Myocyte (in vitro differentiated cells): ENCODE data around the gene CIRBP. TPM values are rescaled to one million over a fixed set of nuclear protein-coding genes. Genes with fewer than 3 reads are reported as not detected.

Experiments used
- DNase-seq: peaks from one replicate; pipeline ENCODE4 v3.0.0-alpha.2; 2012; ENCODE audit warnings: low read depth
- total RNA-seq: library from RNA; depleted of rRNA; stranded (reverse); fragments of >200 nt; gene quantifications from 2 replicates; pipeline ENCODE4 v1.2.3, GENCODE V29; 2014

Gene CIRBP
- total RNA-seq, 1 donor from 2014 or later, result 497 TPM

DNA sequence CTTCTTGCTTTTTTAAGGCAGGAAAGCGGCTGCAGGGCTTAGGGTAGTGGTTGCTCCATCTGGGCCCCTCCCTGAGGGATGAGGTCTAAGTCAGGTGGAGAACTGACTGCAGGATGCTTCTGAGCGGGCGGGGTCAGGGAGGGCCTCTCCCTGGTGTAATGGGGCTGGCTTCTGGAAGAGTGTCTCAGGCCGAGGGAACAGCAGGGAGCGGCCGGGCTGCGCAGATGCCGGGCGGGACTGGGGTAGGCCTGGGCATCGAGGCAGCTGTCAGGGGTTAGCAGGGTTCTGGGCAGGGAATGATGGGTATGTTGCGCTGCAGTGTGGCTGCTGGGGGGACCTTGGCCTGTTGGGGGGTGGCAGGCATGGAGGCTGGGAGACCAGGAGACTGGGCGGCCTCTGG is 8.9 kb downstream of the CIRBP start:
- no peak for DNase-seq

DNA sequence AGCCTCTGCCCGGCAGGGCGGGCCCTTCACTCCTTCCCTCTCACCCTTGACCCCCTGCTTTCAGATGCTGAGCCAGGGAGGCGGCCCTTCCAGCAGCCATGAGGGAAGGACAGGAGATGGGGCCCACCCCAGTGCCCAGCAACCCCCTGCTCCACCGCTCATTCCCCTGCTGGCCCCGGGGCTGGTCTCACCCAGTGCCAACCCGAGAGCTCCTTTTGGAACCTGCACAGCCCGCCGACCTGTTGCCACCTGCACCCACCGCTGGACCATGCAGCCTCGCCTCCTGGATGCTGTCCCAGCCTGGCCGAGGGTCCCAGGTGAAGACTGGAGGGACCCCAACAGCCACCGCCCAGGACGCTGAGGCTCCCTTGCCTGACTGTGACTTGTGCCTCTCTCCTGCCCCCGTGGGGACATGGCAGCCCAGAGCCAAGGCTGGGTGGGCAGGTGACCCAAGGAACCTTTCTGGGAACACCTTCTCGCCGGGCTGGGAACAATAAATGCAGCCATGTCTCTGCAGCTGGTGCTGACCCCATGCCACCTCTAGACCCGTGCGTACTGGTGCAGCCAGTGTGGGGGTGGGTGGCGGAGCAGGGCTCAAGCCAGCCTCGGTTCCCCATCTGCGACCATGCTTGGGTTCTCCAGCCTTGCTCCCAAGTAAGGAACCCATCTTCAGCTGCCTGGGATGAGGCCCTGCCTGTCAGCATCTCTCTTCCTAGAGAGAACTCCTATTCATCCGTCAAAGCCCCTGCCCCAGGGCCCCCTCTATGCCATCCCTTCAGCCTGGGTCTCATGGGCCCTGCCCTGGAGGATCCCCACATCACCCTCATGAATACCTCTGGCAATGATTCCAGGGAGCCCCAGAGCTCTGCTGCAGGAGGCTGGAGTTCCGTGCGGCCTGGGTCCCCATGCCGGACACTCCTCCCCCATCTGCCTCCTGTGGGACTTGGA is 9.9 kb downstream of the CIRBP start:
- no peak for DNase-seq

DNA sequence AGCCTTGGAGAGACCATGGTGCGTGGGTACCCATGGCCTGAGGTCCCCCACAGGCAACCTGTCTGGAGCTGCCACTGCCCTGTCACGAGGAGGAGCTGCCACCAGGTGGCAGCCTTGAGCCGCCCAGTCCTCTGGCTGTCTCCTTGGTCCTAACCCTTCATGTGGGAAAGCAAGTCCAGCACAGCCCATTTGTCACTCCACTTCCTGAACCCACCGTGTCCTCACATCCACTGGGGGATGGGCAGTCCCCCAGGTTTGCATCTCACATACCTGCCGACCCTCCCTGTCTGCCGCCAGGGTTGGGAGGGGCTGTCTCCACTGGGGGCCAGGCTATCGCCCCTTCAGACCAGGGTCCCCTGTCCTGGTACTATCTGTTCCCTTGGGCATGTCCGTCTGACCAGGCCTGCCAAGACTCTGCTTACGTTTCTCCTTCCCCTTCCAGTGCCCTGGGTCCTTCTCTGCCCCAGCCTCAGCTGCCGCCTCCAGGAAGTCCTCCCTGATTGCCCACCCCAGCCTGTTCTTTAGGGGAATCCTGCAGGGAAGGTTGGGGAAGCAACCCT is 10.7 kb downstream of the CIRBP start:
- DNase-seq, result peak; percentile 81

DNA sequence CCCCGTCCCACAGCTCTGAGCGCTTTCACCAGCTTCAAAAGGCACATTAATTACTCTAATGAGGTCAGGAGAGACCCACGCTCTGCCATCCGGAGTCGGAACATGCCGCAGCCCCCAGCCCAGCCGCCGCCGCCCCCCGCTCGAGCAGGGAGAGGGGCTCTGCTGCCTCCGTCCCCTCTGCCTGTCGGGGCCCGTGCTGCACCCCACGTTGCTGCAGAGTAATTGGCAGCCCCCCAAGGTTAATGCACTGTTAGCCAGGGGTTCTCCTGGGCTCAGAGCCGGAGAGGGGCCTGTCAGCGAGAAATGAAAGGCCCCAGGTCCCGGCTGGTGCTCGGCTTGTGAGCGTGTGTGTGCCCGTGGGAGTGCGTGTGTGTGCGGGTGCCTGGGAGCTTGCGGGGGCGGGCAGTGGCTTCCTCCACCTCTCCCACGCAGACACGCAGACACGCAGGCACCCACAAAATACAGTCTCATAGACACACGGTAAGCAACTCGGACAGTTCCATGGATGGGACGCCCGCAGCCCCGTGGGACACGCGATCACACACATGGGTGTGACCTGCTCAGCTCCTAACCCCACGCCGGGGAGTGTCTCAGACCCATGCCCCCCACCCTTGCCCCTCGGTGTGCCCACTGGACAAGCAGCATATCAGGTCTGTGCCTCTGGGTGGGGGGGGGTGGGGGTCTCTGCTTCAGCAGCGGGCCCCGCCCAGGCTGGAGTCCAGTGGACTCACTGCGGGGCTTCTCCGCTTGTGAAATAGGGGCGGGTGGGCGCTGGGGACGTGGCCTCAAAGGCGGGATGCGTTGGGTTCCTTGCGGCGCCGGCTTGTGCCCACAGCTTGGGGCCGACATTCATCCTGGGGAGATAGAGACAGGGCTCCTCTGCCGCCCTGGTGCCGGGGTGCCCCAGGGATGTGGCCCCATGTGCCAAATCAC is 11.8 kb downstream of the CIRBP start:
- no peak for DNase-seq

DNA sequence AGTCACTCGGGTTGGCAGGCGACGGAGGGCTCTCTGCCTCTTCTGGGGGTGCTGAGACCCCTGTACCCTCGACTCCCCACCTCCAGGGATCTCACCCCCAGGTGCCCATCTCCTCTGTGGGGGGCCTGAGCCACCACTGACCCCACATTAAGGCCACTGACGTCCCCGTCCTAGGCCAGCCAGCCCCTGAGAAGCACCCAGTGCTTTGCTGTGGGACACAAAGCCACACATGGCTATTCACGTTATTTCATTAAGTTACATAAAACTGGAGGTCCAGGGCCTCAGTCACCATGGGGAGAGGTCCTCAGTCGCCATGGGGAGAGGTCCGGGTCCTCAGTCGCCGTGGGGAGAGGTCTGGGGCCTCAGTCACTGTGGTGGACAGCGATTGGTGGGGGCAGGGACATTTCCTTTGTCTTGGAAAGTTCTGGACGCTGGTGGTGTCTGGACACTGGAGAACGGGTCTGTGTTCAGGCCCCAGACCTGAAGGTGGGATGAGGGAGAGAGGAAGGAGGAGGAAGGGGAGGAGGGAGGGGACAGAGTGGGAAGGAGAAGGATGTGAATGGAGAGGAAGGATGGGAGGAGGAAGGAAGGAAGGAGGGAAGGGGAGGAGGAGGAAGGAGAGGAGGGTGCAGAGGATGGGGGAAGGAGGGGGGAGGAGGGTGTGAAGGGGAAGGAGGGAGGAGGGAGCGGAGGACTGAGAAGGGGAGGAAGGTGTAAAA is 12.6 kb downstream of the CIRBP start:
- no peak for DNase-seq

DNA sequence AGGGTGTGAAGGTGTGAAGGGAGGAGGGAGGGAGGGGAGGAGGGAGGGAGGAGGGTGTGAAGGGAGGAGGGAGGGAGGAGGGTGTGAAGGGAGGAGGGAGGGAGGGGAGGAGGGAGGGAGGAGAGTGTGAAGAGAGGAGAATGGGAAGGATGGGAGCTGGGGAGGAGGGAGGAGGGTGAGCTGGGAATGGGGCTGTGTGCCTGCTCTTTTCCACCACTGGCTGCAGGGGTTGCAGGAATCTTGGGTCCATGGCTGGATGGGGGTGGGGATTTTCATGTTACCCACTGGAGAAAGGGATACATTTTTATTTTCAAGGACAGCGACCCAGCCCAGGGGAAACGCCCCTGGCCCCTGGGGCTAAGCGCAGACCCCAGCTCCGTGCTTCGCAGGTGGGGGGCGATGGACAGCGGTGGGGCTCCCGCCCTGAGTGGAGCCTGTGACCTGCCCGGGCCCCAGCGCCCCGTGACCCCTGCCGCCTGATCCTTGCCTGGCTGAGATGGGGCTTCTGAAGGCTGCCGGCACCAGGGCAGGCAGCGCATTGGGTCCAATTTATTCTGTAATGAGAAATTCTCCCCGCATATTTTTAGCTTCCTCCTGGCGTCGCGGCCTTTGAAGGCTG is 13.6 kb downstream of the CIRBP start:
- no peak for DNase-seq

DNA sequence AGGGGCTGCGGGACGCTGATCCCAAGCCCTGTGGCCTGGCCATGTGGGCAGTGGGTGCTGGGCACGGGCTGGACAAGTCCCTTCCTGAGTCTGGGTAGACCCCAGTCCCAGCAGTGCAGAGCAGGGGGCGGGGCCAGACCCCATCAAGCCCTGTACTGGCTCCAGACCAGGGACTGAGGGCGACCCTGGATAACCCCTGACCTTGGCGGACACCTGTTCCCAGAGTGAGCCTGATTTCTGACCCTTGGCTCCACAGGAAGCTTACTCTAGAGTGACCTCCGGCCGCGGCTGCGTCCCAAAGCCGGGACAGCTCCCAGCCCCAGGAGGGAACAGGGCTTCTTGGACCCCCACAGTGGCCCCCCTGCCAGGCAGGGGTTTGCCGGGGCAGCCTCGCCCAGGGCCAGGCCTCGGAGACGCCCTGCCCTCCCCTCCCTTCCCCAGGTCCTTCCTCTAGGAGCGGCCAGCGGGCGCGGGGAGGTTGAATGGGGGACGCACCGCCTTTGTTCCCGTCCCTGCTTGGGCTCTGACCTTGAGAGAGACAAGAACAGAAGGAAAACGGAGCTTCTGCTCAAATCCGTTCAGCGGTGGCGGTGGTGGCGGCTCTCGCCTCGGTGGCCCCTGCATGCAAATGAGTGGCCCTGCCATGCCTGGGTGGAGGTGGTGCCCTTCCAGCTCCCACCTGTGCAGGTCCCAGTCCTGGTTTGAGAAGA is 14.2 kb downstream of the CIRBP start:
- DNase-seq, result no peak

DNA sequence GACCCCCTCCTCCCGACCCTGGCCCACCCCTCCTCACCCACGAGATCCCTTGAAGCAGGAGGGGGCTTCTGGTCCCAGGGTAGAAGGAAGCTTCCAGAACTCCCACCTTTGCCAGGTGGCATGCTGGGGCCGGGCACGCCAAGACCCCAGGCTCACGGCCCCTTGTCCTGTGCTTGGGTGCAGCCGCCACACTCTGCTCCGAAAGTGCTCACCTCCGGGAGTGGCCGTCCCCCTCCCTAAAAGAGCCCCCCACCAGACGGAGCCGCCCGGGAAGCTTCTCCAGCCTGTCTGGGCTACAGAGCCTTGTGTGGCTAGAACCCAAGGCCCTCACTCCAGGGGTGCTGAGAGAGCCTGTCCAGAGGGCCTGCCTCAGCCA is 14.8 kb downstream of the CIRBP start:
- no peak for DNase-seq

DNA sequence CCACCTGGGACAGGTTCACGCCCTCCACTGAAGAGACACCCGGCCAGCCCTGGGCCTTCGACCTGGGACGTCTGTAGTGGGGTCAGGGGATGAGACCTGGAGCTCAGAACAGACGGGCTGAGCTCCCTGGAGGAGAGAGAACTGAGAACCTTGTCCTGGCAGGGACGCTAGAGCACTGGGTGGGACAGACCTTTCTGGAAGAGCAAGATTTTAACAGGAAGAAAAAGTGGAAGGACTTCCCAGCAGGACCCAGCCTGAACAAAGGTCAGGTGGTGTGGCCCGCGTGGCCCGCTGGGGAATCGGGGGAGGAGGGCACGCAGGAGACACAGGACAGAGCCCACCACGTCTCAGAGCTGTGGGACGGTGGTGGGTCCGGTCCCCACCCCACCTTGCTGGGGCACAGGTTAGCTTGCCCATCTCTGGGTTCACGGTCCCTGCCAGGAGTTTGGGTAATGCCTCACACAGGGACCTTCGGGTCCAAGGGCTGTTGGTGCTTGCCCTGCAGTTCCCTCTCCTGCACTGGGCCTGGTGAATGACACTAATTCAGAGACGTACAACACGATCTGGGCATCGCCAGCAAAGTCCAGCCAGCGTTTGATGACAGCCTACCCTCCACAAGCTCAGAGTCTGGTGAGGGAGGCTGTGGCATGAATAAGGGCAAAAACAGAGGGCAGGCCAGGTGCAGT is 15.3 kb downstream of the CIRBP start:
- DNase-seq, result no peak

DNA sequence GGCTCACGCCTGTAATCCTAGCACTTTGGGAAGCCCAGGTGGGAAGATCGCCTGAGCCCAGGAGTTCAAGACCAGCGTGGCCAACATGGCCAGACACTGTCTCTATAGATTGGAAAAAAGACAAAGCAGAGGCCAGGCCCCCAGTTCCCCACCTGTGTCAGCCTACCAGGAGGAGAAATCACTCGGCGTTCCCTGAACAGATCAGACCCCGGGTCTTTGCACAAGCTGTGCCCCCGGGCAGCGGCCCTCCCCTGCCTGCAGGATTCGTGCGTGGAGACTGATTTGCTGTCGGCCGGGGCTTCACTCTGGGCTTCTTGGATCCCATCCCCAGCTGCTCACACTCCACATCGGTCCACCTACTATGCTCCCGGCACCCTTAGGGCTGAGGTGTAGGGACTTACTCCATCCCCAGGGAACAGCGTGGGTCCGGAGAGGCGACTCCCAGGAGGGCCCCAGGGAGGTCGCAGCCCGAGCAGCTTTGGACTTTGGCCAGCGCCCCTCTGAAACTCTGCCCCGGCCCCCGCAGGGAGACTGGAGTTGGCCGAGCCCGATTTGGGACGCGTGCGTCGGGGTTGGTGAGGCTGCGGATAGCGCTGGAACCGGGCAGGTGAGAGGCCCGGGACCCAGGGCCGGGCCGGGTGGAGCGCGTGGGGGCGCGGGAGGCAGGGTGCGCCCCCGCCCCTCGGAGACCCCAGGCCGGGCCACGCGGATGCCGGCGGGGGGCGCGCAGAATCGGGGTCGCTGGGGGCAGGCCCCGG is 16.0 kb downstream of the CIRBP start:
- DNase-seq, result no peak

DNA sequence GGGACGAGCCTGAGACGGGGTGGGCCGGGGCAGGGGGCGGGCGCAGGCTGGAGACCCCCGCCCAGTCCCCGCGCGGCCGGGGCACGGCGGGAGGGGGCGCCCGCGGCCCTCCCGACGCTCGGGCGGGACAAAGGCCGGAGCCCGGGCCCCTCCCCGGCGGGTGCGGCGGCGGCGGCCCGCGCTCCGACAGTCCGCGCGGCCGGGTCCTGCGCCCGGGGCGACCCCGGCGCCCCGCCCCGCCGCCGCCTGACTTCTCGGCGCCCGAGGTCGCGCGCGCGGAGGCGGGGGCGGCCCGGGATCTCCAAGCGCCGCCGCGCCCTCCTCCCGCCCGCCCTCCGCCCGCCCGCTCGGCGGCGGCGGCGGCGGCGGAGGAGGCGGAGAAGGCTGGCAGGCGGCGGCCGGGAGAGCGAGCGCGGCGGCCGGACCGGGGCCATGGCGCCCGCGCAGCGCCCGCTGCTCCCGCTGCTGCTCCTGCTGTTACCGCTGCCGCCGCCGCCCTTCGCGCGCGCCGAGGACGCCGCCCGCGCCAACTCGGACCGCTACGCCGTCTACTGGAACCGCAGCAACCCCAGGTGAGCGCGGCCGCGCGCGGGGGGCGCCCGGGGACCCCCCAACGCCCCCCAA is 16.7 kb downstream of the CIRBP start, which contains the start of gene EFNA2:
TSS of gene EFNA2 (plus strand) at position 137 of the 624 bp plus-strand sequence. CDS start at position 433, 296 bp downstream.
- no peak for DNase-seq

DNA sequence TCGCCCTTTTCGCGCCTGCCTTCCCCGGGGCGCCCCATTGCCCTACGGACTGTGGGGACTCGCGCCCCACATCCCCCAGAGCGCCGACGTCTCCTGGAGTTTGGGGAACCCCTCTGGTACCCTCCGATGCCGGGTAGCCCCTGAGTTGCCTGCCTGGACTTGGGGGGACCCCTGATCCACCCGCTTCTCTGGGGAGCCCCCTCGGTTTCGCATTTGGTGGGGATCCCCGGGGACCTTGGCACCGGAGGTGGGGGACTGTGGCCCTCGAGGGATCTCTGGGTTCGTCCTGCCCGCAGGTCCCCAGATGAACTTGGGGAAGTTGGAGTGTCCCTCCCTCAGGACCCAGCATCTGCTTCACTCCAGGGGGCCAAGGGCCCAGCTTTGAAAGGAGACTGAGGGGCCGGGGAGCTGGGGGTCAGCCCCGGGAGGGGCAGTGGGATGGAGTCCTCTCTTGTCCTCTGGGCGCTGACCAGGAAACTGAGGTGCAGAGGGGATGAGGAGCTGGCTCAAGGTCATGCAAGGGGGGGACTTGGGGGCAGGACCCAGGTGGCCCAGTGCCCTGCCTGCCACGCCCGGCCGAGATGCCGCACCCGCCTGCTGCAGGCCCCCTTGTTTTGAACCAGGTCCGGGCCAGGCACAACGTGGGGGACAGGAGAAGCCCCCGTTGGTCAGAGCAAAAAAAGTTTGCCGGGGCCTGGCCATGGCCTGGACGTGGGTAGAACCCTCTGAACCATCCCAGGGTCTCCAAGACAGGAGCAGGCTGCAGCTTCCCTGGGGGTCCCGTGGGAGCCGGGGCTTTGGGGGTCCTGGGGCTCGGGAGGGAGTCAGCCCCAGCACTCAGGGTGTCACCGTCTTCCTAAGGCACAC is 17.6 kb downstream of the CIRBP start:
- no peak for DNase-seq

DNA sequence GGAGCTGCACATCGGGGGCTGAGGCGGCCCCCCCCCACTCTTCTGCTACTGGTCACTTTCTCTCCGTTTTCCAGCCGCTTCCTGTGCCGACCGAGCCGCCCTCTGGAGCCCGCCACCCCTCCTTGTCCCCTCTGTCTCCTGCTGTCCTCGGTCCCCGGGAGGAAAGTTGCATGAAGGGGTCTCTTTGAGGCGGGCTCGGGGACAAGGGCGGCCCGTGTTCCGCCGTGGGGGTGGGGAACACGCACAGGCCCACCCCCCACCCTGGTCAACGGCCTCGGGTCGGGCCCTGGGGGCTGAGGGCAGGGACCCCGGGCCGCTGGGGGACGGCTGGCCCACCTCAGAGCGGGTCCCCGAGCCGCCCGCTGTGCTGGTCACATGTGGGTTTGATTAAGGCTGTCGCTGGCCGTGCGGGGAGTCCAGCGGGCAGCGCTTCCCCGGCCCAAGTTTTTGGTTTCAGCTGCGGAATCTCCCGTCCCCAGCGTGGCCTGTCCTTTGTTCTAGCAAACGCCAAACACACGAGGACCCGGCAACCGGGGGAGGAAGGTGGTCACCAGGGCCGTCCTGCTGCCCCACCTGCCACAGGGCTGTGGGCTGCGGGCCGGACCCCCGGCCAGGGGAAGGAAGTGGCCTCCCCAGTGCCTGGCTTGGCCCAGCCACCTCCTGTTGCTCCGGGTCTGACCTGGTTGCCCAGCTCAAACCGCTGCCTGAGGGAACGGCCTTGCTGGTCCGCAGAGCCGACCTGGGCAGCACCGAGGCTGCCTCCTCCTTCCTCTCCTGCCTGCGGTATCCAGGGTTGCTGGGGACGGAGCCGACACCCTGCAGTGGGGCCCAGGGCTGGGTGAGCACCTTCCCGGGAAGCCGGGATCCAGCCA is 18.5 kb downstream of the CIRBP start:
- no peak for DNase-seq

DNA sequence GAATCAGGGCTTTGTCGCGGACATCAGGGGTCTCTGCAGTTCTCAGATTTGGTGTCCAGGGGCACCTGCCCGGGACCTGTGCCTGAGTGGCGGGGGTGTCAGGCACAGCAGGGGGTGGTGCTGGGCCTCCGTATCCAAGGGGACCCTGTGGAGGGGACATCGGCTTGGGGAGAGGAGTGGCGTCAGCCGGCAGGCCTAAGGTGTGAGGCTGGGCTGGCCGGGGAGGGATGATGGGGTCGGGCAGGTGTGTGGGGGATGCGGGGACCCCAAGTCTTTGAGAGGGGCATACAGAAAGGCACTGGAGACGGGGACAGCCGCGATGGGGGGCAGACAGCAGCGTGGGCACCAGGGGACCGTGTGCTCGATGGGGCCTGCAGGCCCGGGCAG is 19.1 kb downstream of the CIRBP start:
- DNase-seq, result no peak

DNA sequence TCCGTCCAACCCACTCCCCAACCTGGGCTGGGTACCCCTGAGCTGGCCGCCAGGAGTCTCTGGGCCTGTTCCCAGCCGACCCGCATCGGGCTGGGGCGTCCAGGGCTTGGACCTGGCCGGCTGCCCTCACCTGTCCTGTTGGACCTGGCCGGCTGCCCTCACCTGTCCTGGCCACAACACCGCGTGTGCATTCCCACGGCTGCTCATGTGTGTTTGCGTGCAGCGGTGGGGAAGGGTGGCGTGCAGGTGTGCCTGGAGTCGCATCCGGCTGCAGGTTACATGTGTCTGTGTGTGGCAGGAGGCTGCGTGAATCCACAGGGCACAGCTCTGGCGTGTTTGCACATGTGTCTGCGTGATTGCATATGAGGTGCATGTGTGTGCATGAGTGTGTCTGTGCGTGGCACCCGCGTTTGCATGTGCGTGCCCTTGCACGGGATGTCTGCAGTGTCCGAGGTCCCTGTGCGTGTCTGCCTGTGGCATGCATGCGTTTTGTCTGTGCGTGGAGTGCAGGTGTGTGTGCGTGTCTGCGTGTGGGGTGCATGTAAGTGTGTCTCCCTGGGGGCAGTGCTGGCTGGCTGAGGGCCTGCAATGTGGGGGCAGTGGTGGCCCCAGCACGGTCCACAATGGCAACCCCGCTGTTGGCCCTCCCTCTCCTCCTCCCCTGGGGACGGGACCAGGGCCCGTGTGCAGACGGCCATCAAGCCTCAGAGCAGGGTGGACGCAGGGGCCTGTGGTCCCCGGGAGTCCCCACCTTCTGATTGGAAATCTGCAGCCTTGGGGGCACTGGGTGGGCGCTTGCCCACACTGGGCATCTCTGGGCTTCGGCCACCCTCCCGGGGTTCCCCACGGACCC is 19.9 kb downstream of the CIRBP start:
- DNase-seq, result no peak
